HEK293 (cell line): Measurements from ENCODE around the gene LANCL2.

ENCODE experiments used
- TCF7L2 ChIP-seq: IDR thresholded peaks from 2 replicates; pipeline ENCODE4 v1.6.1; 2011; ENCODE audit warnings: low read depth, mild to moderate bottlenecking, inconsistent platforms, low read length, moderate library complexity, borderline replicate concordance
- ZNF837 ChIP-seq: fragments of 450-650 bp; formaldehyde crosslinking; IDR thresholded peaks from 2 replicates; pipeline ENCODE4 v1.5.1; 2016; ENCODE audit warnings: missing biosample characterization, missing genetic modification characterization
- TF ChIP-seq, protein P1 (sequence below): fragments of 450-650 bp; formaldehyde crosslinking; IDR thresholded peaks from 2 replicates; pipeline ENCODE4 v1.5.1; 2016; ENCODE audit warnings: missing biosample characterization, missing genetic modification characterization

DNA sequence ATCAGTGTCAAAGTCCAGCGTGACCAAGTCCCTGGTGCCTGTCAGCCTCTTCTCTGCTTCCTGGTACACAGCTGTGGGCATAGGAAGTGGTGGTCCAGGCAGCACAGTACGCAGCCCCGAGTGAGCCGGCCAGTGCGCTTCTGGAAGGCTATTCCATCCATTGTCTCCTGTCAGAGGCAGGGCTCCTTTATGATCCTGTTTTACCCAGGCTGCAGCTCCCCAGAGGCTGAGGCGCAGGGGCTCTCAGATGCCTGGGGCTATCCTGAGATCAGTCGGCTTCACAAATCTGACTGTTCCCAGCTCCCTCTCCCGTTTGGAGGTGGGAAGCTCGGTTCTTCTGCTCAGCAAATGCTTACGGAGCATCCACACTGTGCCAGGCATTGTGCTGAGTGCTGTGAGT, 70.3 kb downstream of the LANCL2 start:
- TF ChIP-seq TCF7L2 (no peak), ZNF837 (tag by site-specific recombination) (no peak)
- TF ChIP-seq, protein P1, sequence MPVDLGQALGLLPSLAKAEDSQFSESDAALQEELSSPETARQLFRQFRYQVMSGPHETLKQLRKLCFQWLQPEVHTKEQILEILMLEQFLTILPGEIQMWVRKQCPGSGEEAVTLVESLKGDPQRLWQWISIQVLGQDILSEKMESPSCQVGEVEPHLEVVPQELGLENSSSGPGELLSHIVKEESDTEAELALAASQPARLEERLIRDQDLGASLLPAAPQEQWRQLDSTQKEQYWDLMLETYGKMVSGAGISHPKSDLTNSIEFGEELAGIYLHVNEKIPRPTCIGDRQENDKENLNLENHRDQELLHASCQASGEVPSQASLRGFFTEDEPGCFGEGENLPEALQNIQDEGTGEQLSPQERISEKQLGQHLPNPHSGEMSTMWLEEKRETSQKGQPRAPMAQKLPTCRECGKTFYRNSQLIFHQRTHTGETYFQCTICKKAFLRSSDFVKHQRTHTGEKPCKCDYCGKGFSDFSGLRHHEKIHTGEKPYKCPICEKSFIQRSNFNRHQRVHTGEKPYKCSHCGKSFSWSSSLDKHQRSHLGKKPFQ (tag by site-specific recombination), result no peak
